SU-DHL-6 (cell line): Measurements from ENCODE around the gene TANC1.

Experiments
- H2AFZ ChIP-seq: fragments of 200-600 bp; sonication (generic); 2 replicates; pipeline ENCODE4 v1.6.1; 2014; ENCODE audit warnings: low read depth, mild to moderate bottlenecking, moderate library complexity, mixed read lengths, antibody characterized with exemption, low read length; ENCODE audit not compliant: severe bottlenecking
- H3F3A ChIP-seq: fragments of 200-600 bp; shearing (Covaris generic); 2 replicates; pipeline ENCODE4 v1.6.0; 2016; ENCODE audit warnings: antibody characterized with exemption, mild to moderate bottlenecking; ENCODE audit not compliant: insufficient read depth
- H3K27ac ChIP-seq: fragments of 200-600 bp; sonication (generic); 2 replicates; pipeline ENCODE4 v1.5.1; 2016; ENCODE audit warnings: low read depth, mild to moderate bottlenecking, low read length, moderate library complexity, mixed read lengths
- H3K27me3 ChIP-seq: fragments of 200-600 bp; sonication (generic), shearing (Covaris generic); 2 replicates; pipeline ENCODE4 v1.6.0; 2014; ENCODE audit warnings: mild to moderate bottlenecking, low read length
- H3K36me3 ChIP-seq: fragments of 200-600 bp; sonication (generic); 2 replicates; pipeline ENCODE4 v1.6.1; 2014; ENCODE audit warnings: mild to moderate bottlenecking, low read length, mixed read lengths
- H3K4me2 ChIP-seq: fragments of 300-600, 200-600 bp; shearing (Covaris generic), sonication (generic); 2 replicates; pipeline ENCODE4 v1.6.0; 2014; ENCODE audit warnings: low read length, low read depth, mild to moderate bottlenecking; ENCODE audit not compliant: poor library complexity, severe bottlenecking
- H3K4me3 ChIP-seq: fragments of 200-600 bp; sonication (generic); 2 replicates; pipeline ENCODE4 v1.5.1; 2014; ENCODE audit warnings: antibody characterized with exemption, low read length, mild to moderate bottlenecking, mixed read lengths; ENCODE audit not compliant: insufficient read depth, poor library complexity, severe bottlenecking
- H3K79me2 ChIP-seq: fragments of 200-600 bp; sonication (generic); 2 replicates; pipeline ENCODE4 v1.6.1; 2014; ENCODE audit warnings: mild to moderate bottlenecking, low read length, moderate library complexity; ENCODE audit not compliant: insufficient read depth
- H3K9ac ChIP-seq: fragments of 200-600 bp; sonication (generic); 2 replicates; pipeline ENCODE4 v1.7.0; 2014; ENCODE audit warnings: mild to moderate bottlenecking, low read length
- H3K9me2 ChIP-seq: fragments of 200-600 bp; sonication (generic); replicated peaks from 2 replicates; pipeline ENCODE4 v1.6.1; 2014; ENCODE audit warnings: low read length; ENCODE audit not compliant: insufficient read depth
- H3K9me3 ChIP-seq: fragments of 200-600 bp; sonication (generic); 2 replicates; pipeline ENCODE4 v1.6.1; 2014; ENCODE audit warnings: low read length, mixed read lengths; ENCODE audit not compliant: insufficient read depth
- H4K20me1 ChIP-seq: fragments of 200-600 bp; sonication (generic); 2 replicates; pipeline ENCODE4 v1.6.1; 2014; ENCODE audit warnings: low read depth, mild to moderate bottlenecking, antibody characterized with exemption, low read length, moderate library complexity, mixed read lengths
- EZH2phosphoT487 ChIP-seq: fragments of 200-600 bp; sonication (generic), shearing (Covaris generic); conservative IDR thresholded peaks from 2 replicates; pipeline ENCODE4 v1.6.1; 2018; ENCODE audit warnings: mild to moderate bottlenecking, antibody characterized with exemption, low read length, moderate library complexity, mixed read lengths
- TF ChIP-seq, protein P1 (sequence below): fragments of 200-600 bp; sonication (generic); IDR thresholded peaks from one replicate; pipeline ENCODE4 v1.5.1; 2017; ENCODE audit warnings: antibody characterized with exemption, mild to moderate bottlenecking, low read length, moderate library complexity; ENCODE audit not compliant: insufficient read depth, poor library complexity, severe bottlenecking

The TANC1 gene

DNA sequence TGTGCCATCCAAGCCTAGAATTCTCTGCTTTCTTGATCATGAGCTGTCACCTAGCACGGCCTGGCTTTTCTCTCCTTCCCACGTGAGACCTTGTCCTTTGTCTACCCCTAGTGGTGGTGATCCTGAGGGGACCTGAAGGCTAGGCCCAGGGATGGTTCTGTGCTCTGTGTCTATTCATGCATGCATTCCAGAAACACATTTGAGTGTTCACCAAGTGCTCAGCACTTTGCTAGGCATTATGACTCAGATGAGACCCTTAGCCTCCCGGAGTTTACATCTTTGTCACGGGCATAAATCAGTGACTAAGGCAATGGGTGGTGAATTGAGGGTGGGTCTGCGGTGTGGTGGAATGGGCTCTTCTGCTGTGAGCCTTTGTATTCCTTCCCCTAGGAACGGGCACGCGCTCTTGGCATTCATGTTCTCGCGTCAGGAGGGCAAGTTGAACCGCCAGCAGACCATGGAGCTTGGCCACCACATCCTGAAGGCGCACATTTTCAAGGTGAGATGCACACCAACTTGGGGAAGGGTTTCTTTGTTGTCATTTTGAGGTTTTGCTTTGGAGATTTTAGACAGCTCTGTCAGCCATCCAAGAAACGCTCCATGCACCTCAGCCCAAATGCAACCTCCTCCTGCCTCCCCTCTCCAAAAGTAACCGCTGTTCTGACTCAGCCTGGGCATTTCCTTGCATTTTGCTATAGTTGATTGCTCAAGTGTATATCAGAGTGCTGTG lies 217.1 kb downstream of the TANC1 start:
- Histone ChIP-seq H2AFZ (no peak overlapping the region), H3K27ac (no peak overlapping the region), H3K4me3 (no peak overlapping the region), H3K9me2 (no peaks in the 10 kb centered on the region), H3K27me3 (no peaks in the 10 kb centered on the region), H3K9ac (no peak overlapping the region), H3F3A (no peaks in the 10 kb centered on the region), H3K36me3 (no peaks in the 10 kb centered on the region), H3K4me2 (no peak overlapping the region), H3K9me3 (no peaks in the 10 kb centered on the region), H3K79me2 (no peaks in the 10 kb centered on the region), H4K20me1 (no peaks in the 10 kb centered on the region)
- TF ChIP-seq, protein P1, sequence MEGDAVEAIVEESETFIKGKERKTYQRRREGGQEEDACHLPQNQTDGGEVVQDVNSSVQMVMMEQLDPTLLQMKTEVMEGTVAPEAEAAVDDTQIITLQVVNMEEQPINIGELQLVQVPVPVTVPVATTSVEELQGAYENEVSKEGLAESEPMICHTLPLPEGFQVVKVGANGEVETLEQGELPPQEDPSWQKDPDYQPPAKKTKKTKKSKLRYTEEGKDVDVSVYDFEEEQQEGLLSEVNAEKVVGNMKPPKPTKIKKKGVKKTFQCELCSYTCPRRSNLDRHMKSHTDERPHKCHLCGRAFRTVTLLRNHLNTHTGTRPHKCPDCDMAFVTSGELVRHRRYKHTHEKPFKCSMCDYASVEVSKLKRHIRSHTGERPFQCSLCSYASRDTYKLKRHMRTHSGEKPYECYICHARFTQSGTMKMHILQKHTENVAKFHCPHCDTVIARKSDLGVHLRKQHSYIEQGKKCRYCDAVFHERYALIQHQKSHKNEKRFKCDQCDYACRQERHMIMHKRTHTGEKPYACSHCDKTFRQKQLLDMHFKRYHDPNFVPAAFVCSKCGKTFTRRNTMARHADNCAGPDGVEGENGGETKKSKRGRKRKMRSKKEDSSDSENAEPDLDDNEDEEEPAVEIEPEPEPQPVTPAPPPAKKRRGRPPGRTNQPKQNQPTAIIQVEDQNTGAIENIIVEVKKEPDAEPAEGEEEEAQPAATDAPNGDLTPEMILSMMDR: no peak
- TF ChIP-seq EZH2phosphoT487: no peak

DNA sequence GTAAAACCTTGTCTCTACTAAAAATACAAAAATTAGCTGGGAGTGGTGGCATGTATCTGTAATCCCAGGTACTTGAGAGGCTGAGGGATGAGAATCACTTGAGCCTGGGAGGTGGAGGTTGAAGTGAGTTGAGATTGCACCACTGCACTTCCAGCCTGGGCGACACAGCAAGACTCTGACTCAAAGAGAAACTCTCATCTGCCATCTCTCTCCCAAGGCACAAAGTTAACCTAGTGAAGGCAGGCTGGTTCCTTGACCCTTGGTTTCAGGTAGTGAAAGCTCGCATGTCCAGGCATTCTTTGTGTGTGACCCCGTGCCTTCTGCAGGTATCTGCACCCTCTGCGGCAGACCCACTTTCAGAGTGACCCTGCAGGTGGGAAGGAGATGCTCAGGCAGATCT lies 218.0 kb downstream of the TANC1 start:
- Histone ChIP-seq H3K27me3 (no peaks in the 10 kb centered on the region), H3K27ac (no peak overlapping the region), H3K9ac (no peak overlapping the region), H3K79me2 (no peaks in the 10 kb centered on the region), H3K4me2 (no peak overlapping the region), H3K9me3 (no peaks in the 10 kb centered on the region), H2AFZ (no peak overlapping the region), H3K4me3 (no peak overlapping the region), H3K9me2 (no peaks in the 10 kb centered on the region), H4K20me1 (no peaks in the 10 kb centered on the region), H3K36me3 (no peaks in the 10 kb centered on the region), H3F3A (no peaks in the 10 kb centered on the region)
- TF ChIP-seq, protein P1: no peak
- no peak for TF ChIP-seq EZH2phosphoT487

DNA sequence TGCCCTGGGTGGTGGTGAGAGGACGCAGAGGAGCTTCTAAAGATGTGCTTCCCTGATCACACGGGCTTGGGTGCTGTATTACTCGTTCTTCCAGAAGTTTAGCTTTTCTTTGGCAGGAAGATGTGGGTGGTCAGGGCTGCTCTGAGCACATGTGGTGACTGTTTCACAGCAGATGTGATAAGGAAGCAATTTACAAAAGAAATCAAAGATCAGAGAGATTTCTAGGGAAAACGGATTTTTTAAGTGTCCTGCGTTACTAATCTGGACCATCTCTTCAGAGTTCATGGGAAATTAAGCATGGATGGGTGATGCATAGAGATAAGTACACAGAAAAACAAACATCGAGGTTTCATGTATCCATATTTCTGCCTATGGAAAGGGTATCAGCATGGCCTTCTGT lies 218.7 kb downstream of the TANC1 start:
- H3K9me2 ChIP-seq: no peaks in the 10 kb centered on the region
- H3K4me3 ChIP-seq: no peak overlapping the region
- no peaks in the 10 kb centered on the region for H3K36me3 ChIP-seq
- no peak overlapping the region for H3K4me2 ChIP-seq
- H4K20me1 ChIP-seq: no peaks in the 10 kb centered on the region
- no peak overlapping the region for H3K27ac ChIP-seq
- H3K9ac ChIP-seq: no peak overlapping the region
- no peak overlapping the region for H2AFZ ChIP-seq
- H3K9me3 ChIP-seq: no peaks in the 10 kb centered on the region
- H3K27me3 ChIP-seq: no peaks in the 10 kb centered on the region
- TF ChIP-seq, protein P1: no peak
- TF ChIP-seq EZH2phosphoT487: no peak
- no peaks in the 10 kb centered on the region for H3K79me2 ChIP-seq
- no peaks in the 10 kb centered on the region for H3F3A ChIP-seq
